Measurements from ENCODE around the gene IDH1. TPM values are rescaled to one million over a fixed set of nuclear protein-coding genes. Genes with fewer than 3 reads are reported as not detected.
A peak's percentile ranks its signal among the peaks of the same experiment; 100 is the strongest.
"Not testable (repeated sequence)": the region's sequence is repeated elsewhere in the genome, so short reads cannot be mapped to it uniquely, and the experiment has no call there.

Gene IDH1
- total RNA-seq, 1 experiment from 2014 or later, result 73.6 TPM

DNA sequence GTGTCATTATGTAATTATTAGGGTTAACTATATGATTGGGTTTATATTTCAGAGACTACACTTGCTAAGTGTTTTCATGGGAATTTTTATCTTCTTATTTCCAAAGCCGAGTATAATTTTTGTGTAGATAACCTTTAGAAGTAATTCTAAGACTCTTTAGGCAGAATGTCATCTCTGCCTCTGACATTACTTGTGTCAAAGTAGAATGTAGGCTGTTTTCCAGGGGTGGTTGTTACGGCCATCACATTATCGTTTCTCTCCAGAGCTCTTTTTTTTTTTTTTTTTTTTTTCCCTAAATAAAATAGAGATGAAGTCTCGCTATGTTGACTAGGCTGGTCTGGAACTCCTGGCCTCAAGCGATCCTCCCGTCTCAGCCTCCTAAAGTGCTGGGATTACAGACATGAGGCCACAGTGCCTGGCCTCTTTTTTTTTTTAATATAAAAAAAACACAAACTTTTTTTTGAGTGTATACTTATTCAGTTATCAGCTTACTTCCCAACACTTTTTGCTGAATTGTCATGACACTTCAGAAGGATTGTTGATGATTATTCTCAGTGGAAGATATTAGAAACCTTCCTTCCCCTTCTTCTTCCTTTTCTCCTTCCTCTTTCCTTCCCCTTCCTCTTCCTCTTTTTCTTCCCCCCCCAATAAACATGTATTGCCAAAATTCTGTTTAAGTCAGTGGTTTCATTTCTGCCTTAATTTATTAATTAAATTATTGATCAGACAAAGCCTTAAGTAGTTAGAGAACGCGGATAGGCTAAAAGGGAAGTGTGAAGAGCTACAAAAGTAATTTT is 13.5 kb upstream of the IDH1 start:
- Histone ChIP-seq H3F3A (ENCODE audit: low read length, unreplicated experiment) (no peaks in the 10 kb centered on the region), H3K4me2 (ENCODE audit: low read length) (peak overlapping the region; percentile 99), H3K27me3 (ENCODE audit: low read length) (no peaks in the 10 kb centered on the region), H3K9ac (ENCODE audit: low read length) (no peak overlapping the region), H3K9me2 (replicated peaks; ENCODE audit: low read length) (no peaks in the 10 kb centered on the region), H4K20me1 (ENCODE audit: low read length) (no peaks in the 10 kb centered on the region; the same call in 1 of the 2 replicates), H3K27ac (ENCODE audit: low read length) (no peak overlapping the region), H3K36me3 (ENCODE audit: low read depth, low read length) (peaks cover 14% of the 10 kb centered on the region; the same call in 1 of the 2 replicates), H2AFZ (ENCODE audit: low read length) (no peak overlapping the region), H3K4me3 (ENCODE audit: low read length) (peak overlapping the region; percentile 98; the same call in 1 of the 2 replicates), H3K79me2 (ENCODE audit: low read length) (peaks cover 42% of the 10 kb centered on the region), H3K9me3 (ENCODE audit: low read length) (no peaks in the 10 kb centered on the region), H3K4me1 (ENCODE audit: insufficient read depth, low read length) (peaks cover 23% of the 10 kb centered on the region)
- CTCF ChIA-PET, result interaction anchor here (0.6 kb wide), 2 partner anchors 15 to 39 kb away, joined by 3 to 6 read pairs; no protein-coding TSS in a partner anchor
- TF ChIP-seq EZH2 (IDR thresholded peaks at IDR 0.05; ENCODE audit: low read length, unreplicated experiment), result no peak
- no peak for TF ChIP-seq EZH2phosphoT487 (IDR thresholded peaks at IDR 0.05; ENCODE audit: borderline replicate concordance, low read length)
- TF ChIP-seq, protein P1, sequence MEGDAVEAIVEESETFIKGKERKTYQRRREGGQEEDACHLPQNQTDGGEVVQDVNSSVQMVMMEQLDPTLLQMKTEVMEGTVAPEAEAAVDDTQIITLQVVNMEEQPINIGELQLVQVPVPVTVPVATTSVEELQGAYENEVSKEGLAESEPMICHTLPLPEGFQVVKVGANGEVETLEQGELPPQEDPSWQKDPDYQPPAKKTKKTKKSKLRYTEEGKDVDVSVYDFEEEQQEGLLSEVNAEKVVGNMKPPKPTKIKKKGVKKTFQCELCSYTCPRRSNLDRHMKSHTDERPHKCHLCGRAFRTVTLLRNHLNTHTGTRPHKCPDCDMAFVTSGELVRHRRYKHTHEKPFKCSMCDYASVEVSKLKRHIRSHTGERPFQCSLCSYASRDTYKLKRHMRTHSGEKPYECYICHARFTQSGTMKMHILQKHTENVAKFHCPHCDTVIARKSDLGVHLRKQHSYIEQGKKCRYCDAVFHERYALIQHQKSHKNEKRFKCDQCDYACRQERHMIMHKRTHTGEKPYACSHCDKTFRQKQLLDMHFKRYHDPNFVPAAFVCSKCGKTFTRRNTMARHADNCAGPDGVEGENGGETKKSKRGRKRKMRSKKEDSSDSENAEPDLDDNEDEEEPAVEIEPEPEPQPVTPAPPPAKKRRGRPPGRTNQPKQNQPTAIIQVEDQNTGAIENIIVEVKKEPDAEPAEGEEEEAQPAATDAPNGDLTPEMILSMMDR (conservative IDR thresholded peaks at IDR 0.05; ENCODE audit: low read depth, low read length), result no peak
- DNase-seq, result no peak
- intact Hi-C loops (cut with micrococcal nuclease), result loop anchor here (5.0 kb wide), 1 partner anchor 646 kb away; no protein-coding TSS in a partner anchor
- POLR2A ChIA-PET (ENCODE audit: unreplicated experiment), result no interaction called here
- no TSS peak for BruUV-seq (replicated peaks)
- no peak for ATAC-seq

DNA sequence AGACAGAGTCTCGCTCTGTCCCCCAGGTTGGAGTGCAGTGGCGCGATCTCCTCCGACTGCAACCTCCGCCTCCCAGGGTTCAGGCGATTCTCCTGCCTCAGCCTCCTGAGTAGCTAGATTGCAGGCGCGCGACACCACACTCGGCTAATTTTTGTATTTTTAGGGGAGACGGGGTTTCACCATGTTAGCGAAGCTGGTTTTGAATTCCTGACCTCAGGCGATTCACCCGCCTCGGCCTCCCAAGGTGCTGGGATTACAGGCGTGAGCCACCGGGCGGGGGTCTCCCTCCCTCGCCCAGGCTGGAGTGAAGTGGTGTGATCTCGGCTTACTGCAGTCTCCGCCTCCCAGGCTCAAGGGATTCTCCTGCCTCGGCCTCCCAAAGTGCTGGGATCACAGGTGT is 12.7 kb upstream of the IDH1 start:
- CTCF ChIA-PET, result interaction anchor here (0.6 to 1.3 kb wide), 3 partner anchors 14 to 166 kb away, joined by 3 to 6 read pairs (median 3); no protein-coding TSS in a partner anchor
- H3F3A ChIP-seq (ENCODE audit: low read length, unreplicated experiment); POLR2A ChIA-PET (ENCODE audit: unreplicated experiment); DNase-seq; H3K9me3 ChIP-seq (ENCODE audit: low read length); BruUV-seq (replicated peaks); H3K27ac ChIP-seq (ENCODE audit: low read length); H3K36me3 ChIP-seq (ENCODE audit: low read depth, low read length); H2AFZ ChIP-seq (ENCODE audit: low read length); H4K20me1 ChIP-seq (ENCODE audit: low read length); H3K27me3 ChIP-seq (ENCODE audit: low read length); H3K9me2 ChIP-seq (replicated peaks; ENCODE audit: low read length); ATAC-seq: not testable (repeated sequence)
- Histone ChIP-seq H3K79me2 (ENCODE audit: low read length) (peaks cover 42% of the 10 kb centered on the region), H3K4me2 (ENCODE audit: low read length) (peak overlapping the region; percentile 99), H3K4me1 (ENCODE audit: insufficient read depth, low read length) (peaks cover 23% of the 10 kb centered on the region), H3K9ac (ENCODE audit: low read length) (peak overlapping the region; percentile 76; the same call in 1 of the 2 replicates), H3K4me3 (ENCODE audit: low read length) (peak overlapping the region; percentile 98)
- intact Hi-C loops (cut with micrococcal nuclease), result loop anchor here (5.0 kb wide), 1 partner anchor 645 kb away; no protein-coding TSS in a partner anchor

DNA sequence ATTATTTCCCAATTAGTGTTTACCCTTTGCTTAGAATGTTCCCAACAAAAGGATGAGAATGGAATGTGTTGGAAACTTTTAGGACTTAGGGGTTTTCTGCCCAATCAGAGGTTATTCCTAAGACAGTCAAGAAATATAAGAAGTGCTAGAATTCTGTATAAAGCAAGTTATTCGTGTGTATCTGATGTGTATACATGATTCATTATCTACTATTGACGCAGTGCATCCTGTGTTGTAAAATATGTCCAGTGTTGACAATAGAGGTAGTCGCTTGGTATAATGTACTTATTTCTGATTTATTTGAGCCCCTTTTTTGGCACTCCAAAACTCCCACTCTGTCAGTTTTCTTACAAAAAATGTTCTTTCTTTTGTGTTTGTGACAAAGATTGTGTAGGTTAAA is 12.1 kb upstream of the IDH1 start:
- H4K20me1 ChIP-seq (ENCODE audit: low read length), result no peaks in the 10 kb centered on the region; the same call in 1 of the 2 replicates
- intact Hi-C loops (cut with micrococcal nuclease), result loop anchor here (1.0 to 5.0 kb wide), 2 partner anchors 12 to 645 kb away; partner anchors contain the start of gene IDH1
- peak overlapping the region; percentile 98 for H3K4me3 ChIP-seq (ENCODE audit: low read length)
- H3K27me3 ChIP-seq (ENCODE audit: low read length), result no peaks in the 10 kb centered on the region
- TF ChIP-seq EZH2phosphoT487 (IDR thresholded peaks at IDR 0.05; ENCODE audit: borderline replicate concordance, low read length) (no peak), EZH2 (IDR thresholded peaks at IDR 0.05; ENCODE audit: low read length, unreplicated experiment) (no peak)
- TF ChIP-seq, protein P1 (conservative IDR thresholded peaks at IDR 0.05; ENCODE audit: low read depth, low read length), result no peak
- H3K79me2 ChIP-seq (ENCODE audit: low read length), result peaks cover 42% of the 10 kb centered on the region
- ATAC-seq (peak; percentile 24), DNase-seq (peak; percentile 43)
- H3K9ac ChIP-seq (ENCODE audit: low read length), result peak overlapping the region; percentile 76
- H3K4me1 ChIP-seq (ENCODE audit: insufficient read depth, low read length), result peaks cover 23% of the 10 kb centered on the region
- H3F3A ChIP-seq (ENCODE audit: low read length, unreplicated experiment), result no peaks in the 10 kb centered on the region
- ChIA-PET CTCF (interaction anchor here (0.6 to 1.3 kb wide), 2 partner anchors 12 to 165 kb away, joined by 3 read pairs; partner anchors contain the start of gene IDH1), POLR2A (ENCODE audit: unreplicated experiment) (no interaction called here)
- TSS peak; percentile 57 for BruUV-seq (replicated peaks)
- no peaks in the 10 kb centered on the region for H3K9me2 ChIP-seq (replicated peaks; ENCODE audit: low read length)
- H3K27ac ChIP-seq (ENCODE audit: low read length), result peak overlapping the region; percentile 50; the same call in 1 of the 2 replicates
- H3K9me3 ChIP-seq (ENCODE audit: low read length), result no peaks in the 10 kb centered on the region
- 0 out of 2 replicates have a peak, but pooled peaks cover 4% of the 10 kb centered on the region for H3K36me3 ChIP-seq (ENCODE audit: low read depth, low read length)
- H2AFZ ChIP-seq (ENCODE audit: low read length), result peak overlapping the region; percentile 79
- H3K4me2 ChIP-seq (ENCODE audit: low read length), result peak overlapping the region; percentile 99
